Esophagus muscularis mucosa (tissue), 4 donors: ENCODE results near the gene GDF9. TPM values are rescaled to one million over a fixed set of nuclear protein-coding genes. Genes with fewer than 3 reads are reported as not detected.

Experiments
- DNase-seq: peaks from one replicate; pipeline ENCODE4 v3.0.0-alpha.2; 2017; ENCODE audit errors: extremely low spot score
- H3K27ac ChIP-seq, 4 donors: fragments of 200-600 bp; sonication (generic); replicated peaks in 1 of 4; 1 replicate in 3 of 4; 2 replicates in 1 of 4; pipeline ENCODE4 v1.5.1; 2016 to 2019; ENCODE audit warnings: mild to moderate bottlenecking in 1 of 4
- H3K27me3 ChIP-seq, 4 donors: fragments of 200-600 bp; sonication (generic); one replicate each; pipeline versions ENCODE4 v1.5.1 to v1.6.0; 2016 to 2019
- H3K36me3 ChIP-seq, 4 donors: fragments of 200-600 bp; sonication (generic); one replicate each; pipeline ENCODE4 v1.5.1; 2016 to 2019
- H3K4me1 ChIP-seq, 4 donors: fragments of 200-600 bp; sonication (generic); one replicate each; pipeline ENCODE4 v1.5.1; 2016 to 2019
- H3K4me3 ChIP-seq, 4 donors: fragments of 200-600 bp; sonication (generic); 1 replicate in 2 of 4; 2 replicates in 2 of 4; pipeline ENCODE4 v1.5.1; 2016 to 2019; ENCODE audit warnings: mild to moderate bottlenecking in 4 of 4, moderate library complexity in 1 of 4
- H3K9me3 ChIP-seq, 4 donors: fragments of 200-600 bp; sonication (generic); 1 replicate in 3 of 4; 2 replicates in 1 of 4; pipeline ENCODE4 v1.5.1; 2016 to 2019
- EP300 ChIP-seq: sonication (generic); formaldehyde crosslinking; IDR thresholded peaks from one replicate; pipeline ENCODE4 v1.6.1; 2017; ENCODE audit warnings: antibody characterized with exemption
- POLR2A ChIP-seq: fragments of 450-650 bp; IDR thresholded peaks from one replicate; pipeline ENCODE4 v1.6.1; 2017; ENCODE audit warnings: antibody characterized with exemption, moderate library complexity, mild to moderate bottlenecking, low read depth
- POLR2AphosphoS5 ChIP-seq, 2 donors: sonication (generic); formaldehyde crosslinking; IDR thresholded peaks; one replicate each; pipeline ENCODE4 v1.6.1; 2017; ENCODE audit warnings: antibody characterized with exemption in 2 of 2
- WGBS: methylation state at CpG from one replicate; pipeline ENCODE4 v1.1.5; 2018; 5-methylcytosine and 5-hydroxymethylcytosine counted together
- intact Hi-C: fragments of 100-400 bp; cut with DNase I; formaldehyde crosslinking; loops from one replicate; pipeline ENCODE4 v1.15.1; 2023
- total RNA-seq, 4 donors: library from RNA; depleted of rRNA; stranded (reverse); fragments of >200 nt; gene quantifications; one replicate each; pipeline versions ENCODE4 v1.1.0 to v1.2.1, GENCODE V29; 2016
- TF ChIP-seq, protein P1 (sequence below), 3 experiments: fragments of 200-600 bp in 2 of 3; fragments of 450-650 bp in 1 of 3; sonication (generic) in 2 of 3; IDR thresholded peaks; one replicate each; pipeline ENCODE4 v1.5.1; 2017 to 2019; ENCODE audit warnings: antibody characterized with exemption in 3 of 3, mild to moderate bottlenecking in 2 of 3, moderate library complexity in 1 of 3

Gene GDF9
- total RNA-seq, 4 donors from 2014 or later: under 0.01 to 1.4 (median 0.23) TPM; not detected in 1

DNA sequence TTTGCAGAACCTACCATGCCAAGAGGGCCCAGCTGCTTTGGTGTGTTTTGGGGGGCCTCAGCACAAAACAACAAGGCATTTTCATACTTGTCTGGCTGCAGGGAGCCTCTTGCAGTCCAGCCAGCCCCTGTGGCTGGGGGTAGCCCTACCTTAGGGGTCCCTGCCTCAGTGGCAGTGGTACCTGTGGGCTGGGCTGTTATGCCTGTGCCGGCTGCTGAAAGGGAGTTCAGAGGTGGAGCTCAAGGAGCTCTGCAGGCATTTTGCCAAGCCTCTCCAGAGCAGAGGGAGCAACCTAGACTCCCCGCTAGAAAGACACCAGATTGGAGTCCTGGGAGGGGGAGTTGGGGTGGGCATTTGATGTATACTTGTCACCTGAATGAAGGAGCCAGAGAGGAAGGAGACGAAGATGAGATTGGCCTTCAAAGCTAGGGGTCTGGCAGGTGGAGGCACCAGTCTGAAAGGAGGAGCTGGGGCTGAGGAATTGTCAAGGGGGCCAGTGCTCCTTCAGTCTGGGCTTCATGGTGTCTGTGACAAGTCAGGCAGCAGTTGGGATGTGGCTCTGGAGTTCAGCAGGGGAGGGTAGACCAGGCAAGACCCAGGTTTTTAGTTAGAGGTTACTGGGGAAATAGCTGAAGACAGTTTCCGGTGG, 37.3 kb downstream of the GDF9 start:
- no peak for DNase-seq
- intact Hi-C loops: loop anchor here (10.0 kb wide), 2 partner anchors 324 to 444 kb away; no protein-coding TSS in a partner anchor
- Histone ChIP-seq H3K27ac (no peak overlapping the region), H3K27me3 (peaks cover 0 to 15% (median 0%) of the 10 kb centered on the region in 4 donors), H3K36me3 (peaks cover 0 to 16% (median 13%) of the 10 kb centered on the region in 4 donors), H3K9me3 (no peaks in the 10 kb centered on the region), H3K4me3 (peak overlapping the region; percentile 76 to 87 (median 82)), H3K4me1 (peaks cover 9 to 49% (median 34%) of the 10 kb centered on the region in 4 donors)
- TF ChIP-seq POLR2AphosphoS5 (IDR thresholded peaks at IDR 0.05): no peak
- TF ChIP-seq, protein P1, sequence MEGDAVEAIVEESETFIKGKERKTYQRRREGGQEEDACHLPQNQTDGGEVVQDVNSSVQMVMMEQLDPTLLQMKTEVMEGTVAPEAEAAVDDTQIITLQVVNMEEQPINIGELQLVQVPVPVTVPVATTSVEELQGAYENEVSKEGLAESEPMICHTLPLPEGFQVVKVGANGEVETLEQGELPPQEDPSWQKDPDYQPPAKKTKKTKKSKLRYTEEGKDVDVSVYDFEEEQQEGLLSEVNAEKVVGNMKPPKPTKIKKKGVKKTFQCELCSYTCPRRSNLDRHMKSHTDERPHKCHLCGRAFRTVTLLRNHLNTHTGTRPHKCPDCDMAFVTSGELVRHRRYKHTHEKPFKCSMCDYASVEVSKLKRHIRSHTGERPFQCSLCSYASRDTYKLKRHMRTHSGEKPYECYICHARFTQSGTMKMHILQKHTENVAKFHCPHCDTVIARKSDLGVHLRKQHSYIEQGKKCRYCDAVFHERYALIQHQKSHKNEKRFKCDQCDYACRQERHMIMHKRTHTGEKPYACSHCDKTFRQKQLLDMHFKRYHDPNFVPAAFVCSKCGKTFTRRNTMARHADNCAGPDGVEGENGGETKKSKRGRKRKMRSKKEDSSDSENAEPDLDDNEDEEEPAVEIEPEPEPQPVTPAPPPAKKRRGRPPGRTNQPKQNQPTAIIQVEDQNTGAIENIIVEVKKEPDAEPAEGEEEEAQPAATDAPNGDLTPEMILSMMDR (IDR thresholded peaks at IDR 0.05): no peak
- no peak for TF ChIP-seq POLR2A
- TF ChIP-seq EP300: no peak
- 78% methylated on average over 4 of the region's 4 CpGs for WGBS

DNA sequence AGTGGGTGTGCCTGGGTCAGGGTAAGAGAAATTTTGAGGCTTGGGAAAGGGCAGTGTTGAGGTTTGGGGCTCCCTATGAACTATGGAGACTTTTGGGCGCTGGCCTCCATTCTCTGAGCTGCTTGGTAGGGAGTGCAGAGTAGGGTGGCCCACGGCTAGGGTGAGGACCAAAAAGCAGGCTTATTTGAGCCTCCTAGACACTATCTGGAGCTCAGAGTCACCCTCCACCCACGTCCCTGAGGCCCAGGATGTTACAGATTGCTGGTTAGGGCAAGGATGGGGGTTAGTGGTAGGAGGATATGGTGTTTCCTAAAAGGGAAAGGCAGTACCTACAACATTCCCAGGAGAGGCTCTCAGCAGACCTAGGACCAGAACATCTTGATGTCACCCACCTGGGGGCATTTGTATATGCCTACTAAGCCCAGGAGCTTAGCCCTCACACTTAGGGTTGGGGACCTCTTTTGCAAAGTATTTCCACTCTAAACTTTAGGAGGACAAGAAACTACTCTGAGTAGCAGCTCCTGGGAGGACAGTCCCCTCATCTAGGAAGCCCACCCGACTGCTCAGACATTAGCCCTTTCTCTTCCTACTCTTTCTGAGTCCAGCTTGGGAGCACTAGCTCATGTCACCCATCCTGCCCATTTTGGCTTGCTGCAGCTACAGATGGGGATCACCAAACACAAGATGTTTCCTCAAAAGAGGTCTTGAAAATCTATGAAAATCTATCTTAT, 38.2 kb downstream of the GDF9 start:
- Histone ChIP-seq H3K4me3 (no peak overlapping the region), H3K9me3 (no peaks in the 10 kb centered on the region), H3K27me3 (peaks cover 0 to 15% (median 0%) of the 10 kb centered on the region in 4 donors), H3K27ac (no peak overlapping the region), H3K36me3 (peaks cover 0 to 20% (median 13%) of the 10 kb centered on the region in 4 donors), H3K4me1 (peaks cover 9 to 55% (median 42%) of the 10 kb centered on the region in 4 donors)
- TF ChIP-seq, protein P1 (IDR thresholded peaks at IDR 0.05): no peak
- TF ChIP-seq POLR2A (no peak), POLR2AphosphoS5 (IDR thresholded peaks at IDR 0.05) (no peak), EP300 (no peak)
- no peak for DNase-seq
- intact Hi-C loops: loop anchor here (10.0 kb wide), 2 partner anchors 323 to 443 kb away; no protein-coding TSS in a partner anchor
- 88% methylated on average over 4 of the region's 4 CpGs for WGBS

DNA sequence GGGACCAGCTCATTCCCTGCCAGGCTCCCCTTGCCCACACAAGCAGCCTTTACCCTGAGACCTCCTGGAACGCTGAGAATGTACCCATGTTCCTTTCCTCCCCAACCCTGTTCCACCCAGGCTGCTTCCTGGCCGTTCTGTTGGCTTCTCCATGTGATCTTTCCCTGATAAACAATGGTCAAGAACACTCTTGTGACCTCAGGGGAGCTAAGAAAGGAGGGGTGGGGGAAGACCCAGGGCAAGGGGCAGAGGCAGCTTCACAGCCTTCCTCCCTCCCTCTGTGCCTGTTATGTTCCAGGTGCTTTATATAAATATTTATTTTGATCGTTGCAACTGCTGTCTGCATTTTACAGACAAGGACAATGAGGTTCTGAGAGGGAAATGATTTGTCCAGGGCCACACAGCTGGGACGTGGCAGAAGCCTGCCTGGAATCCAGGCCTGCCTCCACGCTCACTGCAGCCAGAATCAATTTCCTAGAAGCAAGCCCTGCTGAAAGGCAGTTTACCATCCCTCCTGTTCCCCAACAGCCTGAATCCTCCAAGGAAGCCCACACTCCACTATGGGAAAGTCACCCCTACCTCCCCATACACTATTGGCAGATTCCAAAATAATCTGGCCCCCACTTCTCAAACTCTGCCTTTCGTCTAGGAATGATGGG, 39.7 kb downstream of the GDF9 start:
- no peak overlapping the region for H3K27ac ChIP-seq
- H3K36me3 ChIP-seq: peaks cover 0 to 20% (median 13%) of the 10 kb centered on the region in 4 donors
- no peak overlapping the region for H3K4me3 ChIP-seq
- no peaks in the 10 kb centered on the region for H3K9me3 ChIP-seq
- TF ChIP-seq EP300: no peak
- TF ChIP-seq POLR2A: no peak
- peak in 1 of 2 donors; percentile 34 for TF ChIP-seq POLR2AphosphoS5 (IDR thresholded peaks at IDR 0.05)
- TF ChIP-seq, protein P1 (IDR thresholded peaks at IDR 0.05): no peak
- DNase-seq: no peak
- intact Hi-C loops: loop anchor here (10.0 kb wide), 2 partner anchors 322 to 442 kb away; no protein-coding TSS in a partner anchor
- WGBS: 71% methylated on average over 5 of the region's 6 CpGs
- peaks cover 9 to 61% (median 48%) of the 10 kb centered on the region in 4 donors for H3K4me1 ChIP-seq
- peaks cover 0 to 15% (median 0%) of the 10 kb centered on the region in 4 donors for H3K27me3 ChIP-seq

DNA sequence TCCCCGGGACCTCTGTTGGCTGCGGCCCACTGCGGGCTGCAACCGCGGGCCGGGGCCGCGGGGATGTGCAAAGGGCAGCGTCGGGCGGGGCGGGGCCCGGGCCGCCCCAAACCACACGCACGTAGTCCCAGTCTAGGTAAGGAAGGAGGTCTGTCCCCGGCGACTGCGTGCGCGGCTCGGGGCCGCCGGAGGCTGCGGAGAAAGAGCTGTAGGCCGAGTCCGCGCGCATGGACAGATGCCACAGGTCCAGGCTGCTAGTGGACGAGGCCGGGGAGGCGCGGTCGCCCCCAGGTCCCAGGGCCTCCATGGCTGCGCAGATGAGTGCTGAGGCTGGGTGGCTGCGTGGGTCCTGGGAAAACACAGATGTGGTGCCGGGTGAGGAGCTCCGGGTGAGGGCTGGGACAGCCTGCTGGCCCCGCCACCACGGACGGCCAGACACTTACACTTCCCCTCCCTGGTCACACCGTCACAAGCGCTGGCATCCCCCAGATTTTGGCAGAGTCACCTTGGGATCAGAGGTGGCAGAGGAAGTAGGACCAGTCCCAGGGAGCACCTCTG, 40.4 kb downstream of the GDF9 start:
- 60% methylated on average over 31 of the region's 43 CpGs for WGBS
- Histone ChIP-seq H3K27ac (no peak overlapping the region), H3K27me3 (peaks cover 0 to 15% (median 0%) of the 10 kb centered on the region in 4 donors), H3K4me3 (peak overlapping the region; percentile 6 to 37 (median 30)), H3K36me3 (peaks cover 0 to 20% (median 13%) of the 10 kb centered on the region in 4 donors), H3K9me3 (no peaks in the 10 kb centered on the region), H3K4me1 (peaks cover 9 to 56% (median 45%) of the 10 kb centered on the region in 4 donors)
- no peak for DNase-seq
- intact Hi-C loops: loop anchor here (10.0 kb wide), 2 partner anchors 321 to 441 kb away; no protein-coding TSS in a partner anchor
- no peak for TF ChIP-seq EP300
- no peak for TF ChIP-seq POLR2A
- TF ChIP-seq, protein P1 (IDR thresholded peaks at IDR 0.05): no peak
- no peak for TF ChIP-seq POLR2AphosphoS5 (IDR thresholded peaks at IDR 0.05)
